ENCODE results near the gene TNFAIP2.
A peak's percentile ranks its signal among the peaks of the same experiment; 100 is the strongest.

Gene TNFAIP2

DNA sequence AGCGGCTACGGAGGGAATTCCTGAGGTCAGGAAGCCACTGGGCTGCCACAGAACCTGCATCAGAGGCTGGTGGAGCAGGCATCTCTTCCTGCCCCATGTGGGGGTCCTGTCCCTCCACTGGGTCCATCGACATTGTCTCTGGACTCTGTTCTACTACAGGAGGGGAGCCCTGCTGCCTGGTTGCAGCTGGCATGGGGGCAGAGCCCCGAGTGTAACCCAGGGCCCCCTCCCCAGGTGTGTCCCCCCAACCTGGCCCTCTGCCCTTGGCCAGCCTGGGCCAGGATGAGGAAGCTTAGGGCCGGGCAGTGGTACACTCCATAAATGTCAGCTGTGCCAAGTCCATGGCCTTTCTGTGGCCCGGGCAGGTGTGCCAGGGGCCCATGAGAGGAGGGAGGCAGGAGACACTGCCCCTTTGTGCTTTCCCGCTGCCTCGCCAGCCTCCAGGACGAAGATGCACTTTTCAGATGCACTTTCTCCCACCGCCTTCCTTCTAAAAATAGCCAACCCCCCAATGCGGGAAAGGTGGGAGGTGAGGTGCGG is 32.7 kb upstream of the TNFAIP2 start:
- TF ChIP-seq EZH2phosphoT487 (conservative IDR thresholded peaks at IDR 0.05; ENCODE audit: low read length), result no peak
- TF ChIP-seq, protein P1, sequence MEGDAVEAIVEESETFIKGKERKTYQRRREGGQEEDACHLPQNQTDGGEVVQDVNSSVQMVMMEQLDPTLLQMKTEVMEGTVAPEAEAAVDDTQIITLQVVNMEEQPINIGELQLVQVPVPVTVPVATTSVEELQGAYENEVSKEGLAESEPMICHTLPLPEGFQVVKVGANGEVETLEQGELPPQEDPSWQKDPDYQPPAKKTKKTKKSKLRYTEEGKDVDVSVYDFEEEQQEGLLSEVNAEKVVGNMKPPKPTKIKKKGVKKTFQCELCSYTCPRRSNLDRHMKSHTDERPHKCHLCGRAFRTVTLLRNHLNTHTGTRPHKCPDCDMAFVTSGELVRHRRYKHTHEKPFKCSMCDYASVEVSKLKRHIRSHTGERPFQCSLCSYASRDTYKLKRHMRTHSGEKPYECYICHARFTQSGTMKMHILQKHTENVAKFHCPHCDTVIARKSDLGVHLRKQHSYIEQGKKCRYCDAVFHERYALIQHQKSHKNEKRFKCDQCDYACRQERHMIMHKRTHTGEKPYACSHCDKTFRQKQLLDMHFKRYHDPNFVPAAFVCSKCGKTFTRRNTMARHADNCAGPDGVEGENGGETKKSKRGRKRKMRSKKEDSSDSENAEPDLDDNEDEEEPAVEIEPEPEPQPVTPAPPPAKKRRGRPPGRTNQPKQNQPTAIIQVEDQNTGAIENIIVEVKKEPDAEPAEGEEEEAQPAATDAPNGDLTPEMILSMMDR (IDR thresholded peaks at IDR 0.05; ENCODE audit: insufficient read depth, low read length, poor library complexity, severe bottlenecking), result no peak
- Histone ChIP-seq H4K20me1 (ENCODE audit: low read depth, low read length) (no peaks in the 10 kb centered on the region), H3K4me2 (ENCODE audit: low read depth, low read length, poor library complexity, severe bottlenecking) (no peak overlapping the region), H3K79me2 (ENCODE audit: insufficient read depth, low read length) (no peaks in the 10 kb centered on the region), H3K27ac (ENCODE audit: low read depth, low read length) (no peak overlapping the region), H3K9ac (ENCODE audit: low read length) (no peak overlapping the region), H3K9me3 (ENCODE audit: insufficient read depth, low read length) (no peaks in the 10 kb centered on the region), H3K27me3 (ENCODE audit: low read length) (no peaks in the 10 kb centered on the region), H3K4me3 (ENCODE audit: insufficient read depth, low read length, poor library complexity, severe bottlenecking) (no peak overlapping the region), H3K9me2 (replicated peaks; ENCODE audit: insufficient read depth, low read length) (no peaks in the 10 kb centered on the region), H2AFZ (ENCODE audit: low read depth, low read length, severe bottlenecking) (no peak overlapping the region), H3K36me3 (ENCODE audit: low read length) (no peaks in the 10 kb centered on the region), H3F3A (ENCODE audit: insufficient read depth) (no peaks in the 10 kb centered on the region)

DNA sequence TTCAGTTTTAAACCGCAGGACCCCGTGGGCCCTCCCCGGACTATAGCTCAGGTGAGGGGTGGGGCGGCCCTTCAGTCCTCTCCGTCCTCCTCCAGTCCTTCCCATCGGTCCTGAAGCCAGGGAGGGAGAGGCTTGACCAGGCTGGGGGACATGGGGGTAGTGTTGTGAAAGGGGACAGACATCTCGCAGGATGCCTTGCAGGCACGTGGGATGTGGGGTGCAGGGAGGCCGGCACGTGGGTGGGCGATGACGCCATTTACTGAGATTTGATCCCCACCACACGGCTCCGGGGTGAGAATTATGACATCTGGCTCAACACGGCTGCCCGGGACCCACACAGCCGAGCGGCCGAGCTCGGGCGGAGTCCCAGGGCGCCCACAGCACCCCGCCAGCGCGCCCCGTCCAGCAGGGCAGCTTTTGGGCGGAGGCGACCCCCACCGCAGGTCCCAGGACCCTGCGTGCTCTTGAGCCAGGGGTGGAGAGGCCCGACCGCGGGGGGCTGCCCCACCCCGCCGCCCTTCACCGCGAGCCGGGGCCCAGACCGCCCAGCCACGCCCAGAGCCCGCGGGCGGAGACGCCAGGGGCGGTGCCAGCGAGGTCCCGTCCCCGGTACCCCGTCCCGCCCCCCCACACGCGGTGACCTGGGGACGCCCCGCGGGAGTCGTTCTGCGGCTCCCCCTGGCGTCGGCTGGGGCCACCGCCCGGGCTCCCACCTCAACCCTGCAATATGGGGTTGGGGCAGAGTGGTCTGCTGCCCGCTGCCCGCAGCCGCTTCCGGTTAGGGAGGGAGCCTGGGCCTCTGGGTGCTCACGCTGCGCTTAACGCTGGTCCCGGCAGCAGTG is 32.0 kb upstream of the TNFAIP2 start:
- no peaks in the 10 kb centered on the region for H3K9me3 ChIP-seq (ENCODE audit: insufficient read depth, low read length)
- H3K27ac ChIP-seq (ENCODE audit: low read depth, low read length), result no peak overlapping the region
- H3K27me3 ChIP-seq (ENCODE audit: low read length), result no peaks in the 10 kb centered on the region
- no peaks in the 10 kb centered on the region for H3K9me2 ChIP-seq (replicated peaks; ENCODE audit: insufficient read depth, low read length)
- no peaks in the 10 kb centered on the region for H3K79me2 ChIP-seq (ENCODE audit: insufficient read depth, low read length)
- H3K4me3 ChIP-seq (ENCODE audit: insufficient read depth, low read length, poor library complexity, severe bottlenecking), result no peak overlapping the region
- no peaks in the 10 kb centered on the region for H3K36me3 ChIP-seq (ENCODE audit: low read length)
- H2AFZ ChIP-seq (ENCODE audit: low read depth, low read length, severe bottlenecking), result peak overlapping the region; percentile 54
- H3F3A ChIP-seq (ENCODE audit: insufficient read depth), result no peaks in the 10 kb centered on the region
- peak overlapping the region; percentile 37 for H3K4me2 ChIP-seq (ENCODE audit: low read depth, low read length, poor library complexity, severe bottlenecking)
- no peak for TF ChIP-seq EZH2phosphoT487 (conservative IDR thresholded peaks at IDR 0.05; ENCODE audit: low read length)
- TF ChIP-seq, protein P1 (IDR thresholded peaks at IDR 0.05; ENCODE audit: insufficient read depth, low read length, poor library complexity, severe bottlenecking), result peak; percentile 55
- no peaks in the 10 kb centered on the region for H4K20me1 ChIP-seq (ENCODE audit: low read depth, low read length)
- H3K9ac ChIP-seq (ENCODE audit: low read length), result peak overlapping the region; percentile 24; the same call in 1 of the 2 replicates

DNA sequence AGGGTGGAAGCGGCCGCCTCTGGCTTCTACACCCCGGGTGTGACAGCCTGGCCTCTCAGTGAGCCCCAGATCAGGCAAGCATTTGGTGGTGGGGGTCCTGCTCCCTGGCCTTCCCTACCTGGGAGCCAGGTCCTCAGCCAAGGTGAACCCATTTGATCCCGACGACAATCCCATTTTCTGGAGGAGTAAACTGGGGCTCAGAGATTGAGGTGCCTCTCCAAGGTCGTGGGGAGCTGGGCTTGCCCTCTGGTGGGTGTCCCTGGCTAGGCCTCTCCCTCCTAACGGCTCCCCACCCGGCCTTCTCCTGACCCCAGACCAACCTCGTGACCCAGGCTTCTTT is 31.4 kb upstream of the TNFAIP2 start:
- H3K27ac ChIP-seq (ENCODE audit: low read depth, low read length), result no peak overlapping the region
- no peak overlapping the region for H2AFZ ChIP-seq (ENCODE audit: low read depth, low read length, severe bottlenecking)
- H3K9me3 ChIP-seq (ENCODE audit: insufficient read depth, low read length), result no peaks in the 10 kb centered on the region
- no peak for TF ChIP-seq EZH2phosphoT487 (conservative IDR thresholded peaks at IDR 0.05; ENCODE audit: low read length)
- TF ChIP-seq, protein P1 (IDR thresholded peaks at IDR 0.05; ENCODE audit: insufficient read depth, low read length, poor library complexity, severe bottlenecking), result no peak
- H3F3A ChIP-seq (ENCODE audit: insufficient read depth), result no peaks in the 10 kb centered on the region
- H3K9ac ChIP-seq (ENCODE audit: low read length), result no peak overlapping the region
- no peaks in the 10 kb centered on the region for H3K79me2 ChIP-seq (ENCODE audit: insufficient read depth, low read length)
- no peaks in the 10 kb centered on the region for H3K27me3 ChIP-seq (ENCODE audit: low read length)
- no peaks in the 10 kb centered on the region for H4K20me1 ChIP-seq (ENCODE audit: low read depth, low read length)
- no peaks in the 10 kb centered on the region for H3K9me2 ChIP-seq (replicated peaks; ENCODE audit: insufficient read depth, low read length)
- no peak overlapping the region for H3K4me3 ChIP-seq (ENCODE audit: insufficient read depth, low read length, poor library complexity, severe bottlenecking)
- no peaks in the 10 kb centered on the region for H3K36me3 ChIP-seq (ENCODE audit: low read length)
- peak overlapping the region; percentile 37 for H3K4me2 ChIP-seq (ENCODE audit: low read depth, low read length, poor library complexity, severe bottlenecking)

Data from SU-DHL-6 (cell line).